Middle frontal gyrus (tissue), 1 donor: ENCODE measurements around the gene GAS2L2.

Source experiments
- DNase-seq: peaks from one replicate; pipeline ENCODE4 v3.0.0-alpha.2; 2015; ENCODE audit warnings: low spot score; ENCODE audit errors: extremely low spot score

Gene GAS2L2

GRCh38 chr17:35700150-35700549 lies 52.9 kb downstream of the GAS2L2 start:
- DNase-seq = no peak

GRCh38 chr17:35698800-35699199 lies 54.2 kb downstream of the GAS2L2 start:
- no peak for DNase-seq

- DNase-seq = no peak
Observed at GRCh38 chr17:35695613-35696012, 57.4 kb downstream of the GAS2L2 start.

GRCh38 chr17:35694906-35695305 lies 58.1 kb downstream of the GAS2L2 start:
- DNase-seq = no peak
